ENCODE measurements around the gene DCAF6.
A peak's percentile ranks its signal among the peaks of the same experiment; 100 is the strongest.
"Not testable (repeated sequence)": the region's sequence is repeated elsewhere in the genome, so short reads cannot be mapped to it uniquely, and the experiment has no call there.

Gene DCAF6, protein sequence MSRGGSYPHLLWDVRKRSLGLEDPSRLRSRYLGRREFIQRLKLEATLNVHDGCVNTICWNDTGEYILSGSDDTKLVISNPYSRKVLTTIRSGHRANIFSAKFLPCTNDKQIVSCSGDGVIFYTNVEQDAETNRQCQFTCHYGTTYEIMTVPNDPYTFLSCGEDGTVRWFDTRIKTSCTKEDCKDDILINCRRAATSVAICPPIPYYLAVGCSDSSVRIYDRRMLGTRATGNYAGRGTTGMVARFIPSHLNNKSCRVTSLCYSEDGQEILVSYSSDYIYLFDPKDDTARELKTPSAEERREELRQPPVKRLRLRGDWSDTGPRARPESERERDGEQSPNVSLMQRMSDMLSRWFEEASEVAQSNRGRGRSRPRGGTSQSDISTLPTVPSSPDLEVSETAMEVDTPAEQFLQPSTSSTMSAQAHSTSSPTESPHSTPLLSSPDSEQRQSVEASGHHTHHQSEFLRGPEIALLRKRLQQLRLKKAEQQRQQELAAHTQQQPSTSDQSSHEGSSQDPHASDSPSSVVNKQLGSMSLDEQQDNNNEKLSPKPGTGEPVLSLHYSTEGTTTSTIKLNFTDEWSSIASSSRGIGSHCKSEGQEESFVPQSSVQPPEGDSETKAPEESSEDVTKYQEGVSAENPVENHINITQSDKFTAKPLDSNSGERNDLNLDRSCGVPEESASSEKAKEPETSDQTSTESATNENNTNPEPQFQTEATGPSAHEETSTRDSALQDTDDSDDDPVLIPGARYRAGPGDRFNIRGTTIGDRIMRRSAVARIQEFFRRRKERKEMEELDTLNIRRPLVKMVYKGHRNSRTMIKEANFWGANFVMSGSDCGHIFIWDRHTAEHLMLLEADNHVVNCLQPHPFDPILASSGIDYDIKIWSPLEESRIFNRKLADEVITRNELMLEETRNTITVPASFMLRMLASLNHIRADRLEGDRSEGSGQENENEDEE

DNA sequence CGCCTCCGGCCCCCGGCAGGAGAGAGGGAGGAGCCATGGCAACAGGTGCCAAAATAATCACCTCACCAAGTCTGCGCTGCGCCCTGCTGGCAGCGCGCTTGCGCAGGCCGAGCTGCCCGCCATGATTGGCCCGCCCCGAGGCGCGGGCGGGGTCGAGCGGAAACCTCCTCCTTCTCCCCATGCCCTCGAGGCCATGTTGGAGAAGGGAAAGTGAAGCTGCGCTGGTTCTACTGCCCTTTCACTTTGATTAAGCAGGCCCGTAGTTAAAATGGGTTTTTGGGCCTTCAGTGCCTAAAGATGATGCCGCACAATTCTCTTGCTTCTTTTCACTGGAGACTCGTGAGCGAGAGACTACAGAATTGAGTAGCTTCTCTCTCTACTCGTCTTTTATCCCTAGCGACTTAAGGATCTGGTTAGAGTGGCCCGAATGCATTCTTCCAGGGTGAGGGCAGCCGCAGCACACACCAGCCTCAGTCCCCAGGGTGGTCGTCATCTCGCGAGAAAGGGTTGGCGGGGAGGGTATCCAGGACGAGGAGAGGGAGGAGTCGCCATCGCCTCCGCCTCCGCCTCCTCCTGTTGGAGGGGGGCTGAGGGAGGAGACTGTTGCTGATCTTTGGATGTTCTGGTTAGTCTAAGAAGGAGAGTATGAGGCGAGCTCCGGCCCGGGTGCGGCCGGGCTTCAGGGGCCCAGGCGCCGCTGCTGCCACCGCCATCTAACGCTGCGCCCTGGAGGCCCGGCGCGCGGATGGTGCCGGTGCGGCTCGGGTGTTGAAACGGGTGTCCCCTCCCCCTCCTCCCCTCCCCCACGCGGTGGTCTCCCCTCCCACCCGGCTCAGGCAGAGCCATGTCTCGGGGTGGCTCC, at the start of gene DCAF6:
Gene DCAF6, plus strand, starts transcription at position 616 of the 862 bp plus-strand sequence. Its CDS starts 229 bp downstream, at position 845.
- no peaks in the 10 kb centered on the region for H3K27me3 Mint-ChIP-seq
- H3K27ac Mint-ChIP-seq, result peak within 1 kb of the TSS; percentile 100
- H3K4me3 Mint-ChIP-seq, result peak within 1 kb of the TSS; percentile 94
- peaks cover 4% of the 10 kb centered on the region for H3K36me3 Mint-ChIP-seq (ENCODE audit: low read depth)
- H3K4me1 Mint-ChIP-seq (ENCODE audit: low read depth), result peaks cover 43% of the 10 kb centered on the region
- H3K9me3 Mint-ChIP-seq, result no peaks in the 10 kb centered on the region

DNA sequence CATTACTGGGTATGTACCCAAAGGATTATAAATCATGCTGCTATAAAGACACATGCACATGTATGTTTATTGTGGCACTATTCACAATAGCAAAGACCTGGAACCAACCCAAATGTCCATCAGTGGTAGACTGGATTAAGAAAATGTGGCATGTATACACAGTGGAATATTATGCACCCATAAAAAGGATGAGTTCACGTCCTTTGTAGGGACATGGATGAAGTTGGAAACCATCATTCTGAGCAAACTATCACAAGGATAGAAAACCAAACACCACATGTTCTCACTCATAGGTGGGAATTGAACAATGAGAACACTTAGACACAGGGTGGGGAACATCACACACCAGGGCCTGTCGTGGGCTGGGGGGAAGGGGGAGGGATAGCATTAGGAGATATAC, 49.3 kb upstream of the DCAF6 start:
- H3K4me3 Mint-ChIP-seq, H3K27me3 Mint-ChIP-seq, H3K9me3 Mint-ChIP-seq: not testable (repeated sequence)

DNA sequence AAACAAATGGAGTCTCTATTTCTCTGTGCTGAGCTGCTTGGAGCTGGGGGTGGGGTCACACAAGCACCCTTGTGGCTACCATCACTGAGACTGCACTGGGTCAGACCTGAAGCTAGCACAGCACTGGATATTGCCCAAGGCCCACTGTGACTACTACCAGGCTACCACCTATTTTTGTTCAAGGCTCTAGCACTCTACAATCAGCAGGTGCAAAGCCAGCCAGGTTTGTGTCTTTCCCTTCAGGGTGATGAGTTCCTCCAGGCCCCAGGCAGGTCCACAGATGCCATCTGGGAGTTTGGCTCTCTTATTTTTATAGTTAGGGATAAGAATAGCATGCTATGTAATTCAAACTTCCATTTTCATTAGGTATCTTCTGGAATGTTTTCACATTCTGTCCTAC, 46.1 kb upstream of the DCAF6 start:
- no peaks in the 10 kb centered on the region for H3K36me3 Mint-ChIP-seq (ENCODE audit: low read depth)
- H3K27ac Mint-ChIP-seq, result no peak overlapping the region
- no peaks in the 10 kb centered on the region for H3K27me3 Mint-ChIP-seq
- H3K9me3 Mint-ChIP-seq, result no peaks in the 10 kb centered on the region
- no peak overlapping the region for H3K4me3 Mint-ChIP-seq
- H3K4me1 Mint-ChIP-seq (ENCODE audit: low read depth), result no peaks in the 10 kb centered on the region

More for the DNA sequence above, 49.3 kb upstream of the DCAF6 start:
- H3K4me1 Mint-ChIP-seq (ENCODE audit: low read depth); H3K36me3 Mint-ChIP-seq (ENCODE audit: low read depth); H3K27ac Mint-ChIP-seq: not testable (repeated sequence)

DNA sequence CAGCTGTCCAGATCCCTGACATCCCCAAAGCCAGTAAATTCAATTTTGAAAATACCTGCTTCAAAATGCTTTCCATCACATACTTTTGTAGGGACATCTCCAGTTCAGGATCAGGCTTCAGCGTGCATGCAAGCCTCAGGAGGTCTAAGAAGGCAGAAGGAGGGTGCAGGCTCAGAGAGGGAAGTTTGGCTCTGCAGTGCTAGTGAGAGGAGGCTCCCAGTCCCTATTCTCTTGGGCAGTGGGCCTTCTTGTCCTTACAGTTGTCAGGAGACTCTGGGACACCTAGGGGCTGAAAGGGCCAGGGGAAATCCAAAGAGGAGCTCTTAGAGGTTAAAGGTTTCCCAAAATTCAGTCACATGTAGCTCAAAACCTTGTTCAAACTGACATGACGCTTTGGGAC, 42.7 kb upstream of the DCAF6 start:
- Mint-ChIP-seq H3K4me3 (no peak overlapping the region), H3K9me3 (no peaks in the 10 kb centered on the region), H3K27ac (no peak overlapping the region), H3K27me3 (no peaks in the 10 kb centered on the region), H3K4me1 (ENCODE audit: low read depth) (no peaks in the 10 kb centered on the region), H3K36me3 (ENCODE audit: low read depth) (no peaks in the 10 kb centered on the region)

DNA sequence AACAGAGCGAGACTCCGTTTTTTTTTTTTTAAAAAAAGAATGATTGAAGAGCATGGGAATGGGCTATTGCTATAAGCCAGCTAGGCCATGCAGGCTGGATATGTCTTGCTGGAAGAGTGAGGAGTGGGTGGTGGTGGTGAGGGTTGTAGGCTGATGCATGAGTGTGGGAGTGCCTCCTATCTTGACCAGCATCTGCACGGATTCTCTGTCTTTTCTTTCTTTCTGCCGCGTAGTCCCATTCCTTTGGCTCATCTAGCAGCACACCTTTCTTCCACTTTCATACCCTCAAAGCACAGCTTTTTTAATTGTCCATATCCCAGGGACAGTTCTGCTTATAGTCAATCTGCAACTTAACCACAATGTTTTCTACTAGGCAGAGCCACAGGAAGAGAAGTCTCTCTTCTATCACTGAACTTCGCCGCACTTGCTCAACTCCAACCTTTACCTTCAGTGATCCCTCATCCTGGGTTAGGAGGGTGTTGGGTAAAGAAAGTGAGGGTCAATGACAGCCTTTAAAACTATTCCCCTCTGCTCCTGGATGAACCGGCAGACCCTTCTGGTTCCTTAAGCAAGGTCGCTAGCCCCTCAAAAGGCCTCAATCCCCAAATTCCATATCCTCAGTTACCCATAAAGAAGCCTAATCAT, 37.8 kb upstream of the DCAF6 start:
- no peaks in the 10 kb centered on the region for H3K4me1 Mint-ChIP-seq (ENCODE audit: low read depth)
- H3K9me3 Mint-ChIP-seq, result no peaks in the 10 kb centered on the region
- H3K36me3 Mint-ChIP-seq (ENCODE audit: low read depth), result no peaks in the 10 kb centered on the region
- no peak overlapping the region for H3K4me3 Mint-ChIP-seq
- H3K27me3 Mint-ChIP-seq, result no peaks in the 10 kb centered on the region
- H3K27ac Mint-ChIP-seq, result no peak overlapping the region

DNA sequence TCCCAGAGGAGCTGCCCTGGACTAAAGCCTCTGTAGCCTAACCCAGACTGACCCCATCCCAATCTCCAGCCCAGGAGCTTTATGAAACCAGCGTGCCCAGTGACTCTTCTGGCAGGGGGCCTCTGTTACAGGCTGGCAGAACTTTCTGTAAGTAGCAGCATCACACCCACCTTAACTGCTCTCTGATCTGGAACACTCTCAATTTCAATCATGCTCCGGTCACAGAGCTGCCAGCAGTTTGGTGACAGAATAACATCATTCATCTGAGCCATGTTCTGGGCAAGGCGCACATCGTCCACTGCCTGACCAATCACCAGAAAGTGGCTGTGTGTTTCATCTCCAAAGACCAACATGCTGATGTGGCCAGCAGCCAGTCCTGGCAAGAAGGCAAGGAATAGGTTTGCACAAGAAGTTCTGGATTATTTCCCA, 37.2 kb upstream of the DCAF6 start:
- no peaks in the 10 kb centered on the region for H3K9me3 Mint-ChIP-seq
- H3K4me3 Mint-ChIP-seq, result no peak overlapping the region

DNA sequence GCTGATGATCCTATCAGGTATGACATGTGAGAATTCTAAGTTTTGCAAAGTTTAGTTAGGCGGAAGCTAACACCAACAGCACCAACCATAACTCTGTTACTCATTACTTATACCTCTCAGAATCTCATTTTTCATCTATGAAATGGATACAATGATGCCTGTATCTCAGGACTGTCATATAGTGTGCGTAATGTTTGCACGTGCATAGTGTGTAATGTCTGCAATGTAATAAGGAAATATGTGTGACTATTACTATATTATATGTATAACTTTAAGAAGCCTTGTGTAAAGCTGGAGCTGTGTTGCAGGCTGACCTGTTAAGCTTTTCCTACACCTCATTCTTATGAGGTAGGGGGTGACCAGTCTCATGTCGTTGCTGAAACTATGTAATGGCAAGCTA, 35.6 kb upstream of the DCAF6 start:
- H3K27ac Mint-ChIP-seq, result no peak overlapping the region
- no peaks in the 10 kb centered on the region for H3K36me3 Mint-ChIP-seq (ENCODE audit: low read depth)
- no peaks in the 10 kb centered on the region for H3K27me3 Mint-ChIP-seq
- no peaks in the 10 kb centered on the region for H3K4me1 Mint-ChIP-seq (ENCODE audit: low read depth)
- no peak overlapping the region for H3K4me3 Mint-ChIP-seq
- H3K9me3 Mint-ChIP-seq, result no peaks in the 10 kb centered on the region

More for the DNA sequence above, 37.2 kb upstream of the DCAF6 start:
- Mint-ChIP-seq H3K27me3 (no peaks in the 10 kb centered on the region), H3K36me3 (ENCODE audit: low read depth) (no peaks in the 10 kb centered on the region), H3K27ac (no peak overlapping the region), H3K4me1 (ENCODE audit: low read depth) (no peaks in the 10 kb centered on the region)

DNA sequence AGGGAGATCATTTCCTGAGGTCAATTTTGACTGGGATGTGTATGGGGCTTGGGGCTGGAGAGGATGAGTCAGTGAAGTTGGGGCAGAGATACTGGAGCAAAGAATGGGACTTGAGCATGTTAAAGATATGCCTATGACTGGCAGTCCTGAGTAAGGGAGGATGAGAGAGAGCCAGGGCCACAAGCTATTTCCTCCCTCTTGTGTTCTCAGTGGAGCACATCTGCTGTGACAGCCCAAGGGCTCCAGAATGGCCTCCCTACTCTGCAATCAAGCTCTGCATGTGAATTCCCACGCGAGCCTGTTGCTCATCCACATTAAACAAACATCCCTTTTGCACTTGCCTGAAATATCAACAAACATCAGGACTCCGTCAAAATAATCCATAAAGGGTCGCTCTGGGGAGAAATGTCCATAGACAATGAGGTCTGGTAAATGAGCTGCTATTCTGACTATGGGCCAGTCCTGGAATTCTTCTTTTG, 31.8 kb upstream of the DCAF6 start:
- peaks cover 4% of the 10 kb centered on the region for H3K27me3 Mint-ChIP-seq
- H3K4me3 Mint-ChIP-seq, result no peak overlapping the region
- H3K27ac Mint-ChIP-seq, result no peak overlapping the region
- H3K36me3 Mint-ChIP-seq (ENCODE audit: low read depth), result no peaks in the 10 kb centered on the region
- no peaks in the 10 kb centered on the region for H3K4me1 Mint-ChIP-seq (ENCODE audit: low read depth)
- H3K9me3 Mint-ChIP-seq, result peaks cover 8% of the 10 kb centered on the region

DNA sequence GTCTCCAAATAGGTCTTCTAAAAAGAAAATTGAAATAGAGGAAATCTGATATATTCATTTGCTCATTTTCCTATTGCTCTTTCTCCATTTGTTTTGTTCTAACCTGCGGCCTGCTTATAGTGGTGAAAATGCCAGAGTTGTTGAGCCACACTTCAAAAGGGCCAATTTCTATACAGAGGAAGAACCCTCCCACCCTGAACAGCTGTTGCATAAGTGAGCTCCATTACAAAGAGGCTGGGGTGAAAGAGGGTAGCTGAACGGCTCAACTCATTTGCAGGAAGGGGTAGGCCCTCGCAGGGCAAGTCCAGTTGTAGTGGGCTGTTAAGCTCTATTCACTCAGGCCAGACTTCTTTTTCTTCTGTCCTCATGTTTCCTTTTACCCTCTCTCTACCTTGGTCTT, 31.3 kb upstream of the DCAF6 start:
- peaks cover 4% of the 10 kb centered on the region for H3K27me3 Mint-ChIP-seq
- no peak overlapping the region for H3K4me3 Mint-ChIP-seq
- peaks cover 11% of the 10 kb centered on the region for H3K9me3 Mint-ChIP-seq
- no peaks in the 10 kb centered on the region for H3K36me3 Mint-ChIP-seq (ENCODE audit: low read depth)
- H3K27ac Mint-ChIP-seq, result no peak overlapping the region
- no peaks in the 10 kb centered on the region for H3K4me1 Mint-ChIP-seq (ENCODE audit: low read depth)

DNA sequence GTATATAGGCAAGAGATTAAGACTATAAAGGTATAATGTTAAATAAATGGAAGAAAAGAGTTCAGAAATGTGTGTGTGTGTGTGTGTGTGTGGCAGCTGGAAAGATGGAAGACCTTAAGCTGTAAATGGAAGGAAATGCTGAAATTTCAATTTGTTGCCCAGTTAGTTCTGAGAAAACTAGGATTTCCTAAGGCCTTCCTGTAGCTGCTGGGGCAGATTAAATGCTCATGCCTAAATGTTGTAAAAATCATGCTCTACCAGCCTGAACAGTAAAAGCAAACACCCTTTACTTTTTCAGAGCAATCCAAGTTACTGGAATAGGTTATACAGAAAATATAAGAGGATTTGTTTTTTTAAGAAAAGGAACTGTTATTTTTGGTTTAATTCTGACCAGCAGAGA, 30.8 kb upstream of the DCAF6 start:
- Mint-ChIP-seq H3K27ac (no peak overlapping the region), H3K4me3 (no peak overlapping the region), H3K4me1 (ENCODE audit: low read depth) (no peaks in the 10 kb centered on the region), H3K27me3 (peaks cover 4% of the 10 kb centered on the region), H3K36me3 (ENCODE audit: low read depth) (no peaks in the 10 kb centered on the region), H3K9me3 (peaks cover 13% of the 10 kb centered on the region)

DNA sequence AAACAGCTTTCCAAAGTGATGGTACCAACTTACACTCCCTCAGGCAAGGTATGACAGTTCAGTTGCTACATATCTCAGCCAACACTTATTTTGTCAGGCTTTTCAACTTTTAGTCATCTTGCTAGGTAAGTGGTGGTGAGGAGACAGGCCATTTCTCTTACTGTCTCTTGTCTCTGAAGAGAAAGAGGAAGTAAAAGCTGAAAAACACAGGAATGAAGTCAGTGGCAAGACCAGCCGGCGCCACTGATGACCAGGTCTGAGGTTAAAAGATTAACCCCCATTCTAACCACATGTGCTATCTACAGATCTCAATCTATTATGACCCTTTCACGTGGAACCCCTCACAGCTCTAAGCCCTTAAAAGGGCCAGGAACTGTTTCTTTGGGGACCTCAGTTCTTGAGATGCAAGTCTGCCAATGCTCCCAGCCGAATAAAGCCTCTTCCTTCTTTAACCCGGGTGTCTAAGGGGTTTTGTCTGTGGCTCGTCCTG, 26.7 kb upstream of the DCAF6 start:
- Mint-ChIP-seq H3K4me1 (ENCODE audit: low read depth) (no peaks in the 10 kb centered on the region), H3K27ac (no peak overlapping the region), H3K36me3 (ENCODE audit: low read depth) (no peaks in the 10 kb centered on the region), H3K4me3 (no peak overlapping the region), H3K9me3 (peaks cover 13% of the 10 kb centered on the region), H3K27me3 (peaks cover 4% of the 10 kb centered on the region)

DNA sequence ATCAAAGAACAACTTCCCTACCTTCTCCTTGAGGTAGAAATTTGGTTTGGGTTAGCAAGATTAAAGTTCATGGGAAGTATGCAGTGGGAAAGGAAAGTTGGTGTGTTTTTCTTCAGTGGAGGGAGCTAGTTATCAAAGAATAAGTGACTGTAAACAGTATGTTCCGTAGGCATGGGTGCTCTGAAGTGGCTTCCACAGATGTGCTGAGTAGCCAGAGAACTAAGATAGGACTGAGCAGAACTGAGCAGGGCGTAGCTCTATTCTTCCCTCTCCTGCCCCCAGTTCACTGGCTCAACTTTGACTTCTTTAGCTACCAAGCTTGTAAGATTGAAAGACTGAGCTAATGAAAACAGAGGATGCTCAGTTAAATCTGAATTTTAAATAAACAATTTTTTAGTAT, 26.0 kb upstream of the DCAF6 start:
- Mint-ChIP-seq H3K4me1 (ENCODE audit: low read depth) (no peaks in the 10 kb centered on the region), H3K4me3 (no peak overlapping the region), H3K9me3 (peaks cover 13% of the 10 kb centered on the region), H3K27me3 (peaks cover 4% of the 10 kb centered on the region), H3K27ac (no peak overlapping the region), H3K36me3 (ENCODE audit: low read depth) (no peaks in the 10 kb centered on the region)

DNA sequence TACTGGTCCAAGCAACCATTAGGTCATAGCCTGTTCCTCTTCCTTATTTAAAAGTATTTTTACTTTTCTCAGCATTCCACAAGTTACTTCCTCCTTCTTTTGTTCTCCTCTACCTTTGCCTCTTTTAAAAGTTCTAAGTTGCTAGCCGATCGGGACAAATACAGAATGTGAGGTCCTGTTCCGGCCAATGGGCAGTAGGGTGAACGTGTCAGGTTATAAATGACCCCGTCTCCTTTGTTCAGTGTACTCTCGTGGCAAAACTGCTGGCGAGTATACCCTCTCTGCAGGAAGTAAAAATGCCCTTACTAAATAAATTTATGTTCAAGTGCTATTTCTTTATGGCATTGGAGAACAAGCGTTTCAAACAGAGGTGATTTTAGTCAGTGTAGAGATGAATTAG, 25.1 kb upstream of the DCAF6 start:
- no peak overlapping the region for H3K4me3 Mint-ChIP-seq
- no peaks in the 10 kb centered on the region for H3K36me3 Mint-ChIP-seq (ENCODE audit: low read depth)
- no peak overlapping the region for H3K27ac Mint-ChIP-seq
- H3K27me3 Mint-ChIP-seq, result peaks cover 4% of the 10 kb centered on the region
- no peaks in the 10 kb centered on the region for H3K4me1 Mint-ChIP-seq (ENCODE audit: low read depth)
- peaks cover 13% of the 10 kb centered on the region for H3K9me3 Mint-ChIP-seq

DNA sequence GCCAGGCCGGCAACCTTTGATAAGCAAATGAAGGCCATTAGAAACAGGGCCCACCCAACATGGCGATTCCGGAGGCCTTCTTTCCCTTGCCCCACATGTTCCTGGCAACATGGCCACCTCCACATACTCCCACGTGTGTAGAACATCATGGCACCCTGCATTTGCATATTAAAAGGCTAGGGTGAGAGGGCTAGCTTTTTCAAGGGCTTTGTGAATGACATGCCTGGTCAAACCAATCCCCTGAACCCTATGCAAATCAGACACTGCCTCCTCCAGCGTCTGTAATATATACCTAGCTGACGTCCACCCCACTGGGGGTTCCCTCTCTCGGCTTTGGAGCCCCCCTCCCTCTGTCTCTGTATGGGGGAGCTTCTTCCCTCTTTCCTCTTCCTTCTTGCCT, 24.2 kb upstream of the DCAF6 start:
- no peak overlapping the region for H3K4me3 Mint-ChIP-seq
- peaks cover 4% of the 10 kb centered on the region for H3K27me3 Mint-ChIP-seq
- H3K9me3 Mint-ChIP-seq, result peaks cover 13% of the 10 kb centered on the region
- no peak overlapping the region for H3K27ac Mint-ChIP-seq
- no peaks in the 10 kb centered on the region for H3K4me1 Mint-ChIP-seq (ENCODE audit: low read depth)
- peaks cover 6% of the 10 kb centered on the region for H3K36me3 Mint-ChIP-seq (ENCODE audit: low read depth)
